ENCODE results near the gene PTPRA.
"Not testable (repeated sequence)": the region's sequence is repeated elsewhere in the genome, so short reads cannot be mapped to it uniquely, and the experiment has no call there.

Gene PTPRA, protein sequence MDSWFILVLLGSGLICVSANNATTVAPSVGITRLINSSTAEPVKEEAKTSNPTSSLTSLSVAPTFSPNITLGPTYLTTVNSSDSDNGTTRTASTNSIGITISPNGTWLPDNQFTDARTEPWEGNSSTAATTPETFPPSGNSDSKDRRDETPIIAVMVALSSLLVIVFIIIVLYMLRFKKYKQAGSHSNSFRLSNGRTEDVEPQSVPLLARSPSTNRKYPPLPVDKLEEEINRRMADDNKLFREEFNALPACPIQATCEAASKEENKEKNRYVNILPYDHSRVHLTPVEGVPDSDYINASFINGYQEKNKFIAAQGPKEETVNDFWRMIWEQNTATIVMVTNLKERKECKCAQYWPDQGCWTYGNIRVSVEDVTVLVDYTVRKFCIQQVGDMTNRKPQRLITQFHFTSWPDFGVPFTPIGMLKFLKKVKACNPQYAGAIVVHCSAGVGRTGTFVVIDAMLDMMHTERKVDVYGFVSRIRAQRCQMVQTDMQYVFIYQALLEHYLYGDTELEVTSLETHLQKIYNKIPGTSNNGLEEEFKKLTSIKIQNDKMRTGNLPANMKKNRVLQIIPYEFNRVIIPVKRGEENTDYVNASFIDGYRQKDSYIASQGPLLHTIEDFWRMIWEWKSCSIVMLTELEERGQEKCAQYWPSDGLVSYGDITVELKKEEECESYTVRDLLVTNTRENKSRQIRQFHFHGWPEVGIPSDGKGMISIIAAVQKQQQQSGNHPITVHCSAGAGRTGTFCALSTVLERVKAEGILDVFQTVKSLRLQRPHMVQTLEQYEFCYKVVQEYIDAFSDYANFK

GRCh38 chr20:2873010-2873746 lies at the start of gene PTPRA:
Gene PTPRA, plus strand, starts transcription at chr20:2873481. Its CDS starts 90,797 bp downstream, at chr20:2964278.
- DNase-seq, result peak; percentile 58

DNA sequence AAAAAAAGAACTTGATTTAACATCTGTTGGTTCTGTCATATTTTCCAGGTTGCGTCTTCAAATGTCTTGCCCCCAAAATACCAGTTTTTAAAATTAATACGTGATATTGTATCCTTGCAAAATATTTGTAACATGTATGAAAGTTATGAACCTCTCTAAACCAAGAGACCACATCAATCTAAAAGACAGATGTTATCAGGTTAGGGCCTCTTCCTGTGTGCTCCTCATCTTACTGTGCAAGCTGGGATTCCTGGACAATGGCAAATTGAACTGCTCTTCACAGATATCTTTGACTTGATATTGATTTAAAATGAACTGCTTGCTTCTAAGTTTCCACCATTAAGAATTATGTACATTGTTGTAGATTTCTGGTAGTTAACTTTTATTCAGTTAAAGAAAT lies 47.5 kb upstream of the PTPRA start:
- DNase-seq, result no peak

GRCh38 chr20:2826655-2827054 lies 46.6 kb upstream of the PTPRA start:
- DNase-seq, result no peak

- DNase-seq, result no peak
These were observed 43.9 kb upstream of the PTPRA start for GRCh38 chr20:2829376-2829775.

- not testable (repeated sequence) for DNase-seq
These were observed 42.1 kb upstream of the PTPRA start for GRCh38 chr20:2831206-2831605.

- no peak for DNase-seq
These were observed 39.5 kb upstream of the PTPRA start for GRCh38 chr20:2833761-2834160.

DNA sequence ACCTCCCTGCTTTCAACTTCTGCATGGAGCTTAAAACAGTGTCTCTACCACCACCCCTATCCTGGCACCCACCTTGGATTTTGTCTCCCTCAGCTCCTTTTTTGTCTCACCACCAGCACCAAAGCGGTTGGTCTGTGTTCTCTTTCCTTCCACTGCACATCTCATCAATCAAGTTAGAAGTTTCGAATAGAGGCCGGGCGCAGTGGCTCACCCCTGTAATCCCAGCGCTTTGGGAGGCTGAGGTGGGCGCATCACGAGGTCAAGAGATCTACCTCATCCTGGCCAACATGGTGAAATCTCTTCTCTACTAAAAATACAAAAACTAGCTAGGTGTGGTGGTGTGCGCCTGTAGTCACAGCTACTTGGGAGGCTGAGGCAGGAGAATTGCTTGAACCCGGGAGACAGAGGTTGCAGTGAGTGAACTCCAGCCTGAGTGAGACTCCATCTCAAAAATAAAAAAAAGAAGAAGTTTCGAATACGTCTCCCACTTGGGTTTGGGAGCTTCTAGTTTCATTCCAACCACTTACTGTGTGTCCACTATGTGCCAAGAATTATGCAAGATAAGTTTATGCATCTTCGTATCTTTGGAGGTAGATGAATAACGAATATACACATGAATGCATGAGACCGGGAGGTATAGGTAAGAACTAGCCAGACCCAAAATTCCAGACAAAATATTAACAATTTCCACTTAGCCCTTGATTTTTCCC lies 38.7 kb upstream of the PTPRA start:
- no peak for DNase-seq

- no peak for DNase-seq
These were observed 37.9 kb upstream of the PTPRA start for GRCh38 chr20:2835331-2835796.

GRCh38 chr20:2836035-2836434 lies 37.2 kb upstream of the PTPRA start:
- no peak for DNase-seq

DNA sequence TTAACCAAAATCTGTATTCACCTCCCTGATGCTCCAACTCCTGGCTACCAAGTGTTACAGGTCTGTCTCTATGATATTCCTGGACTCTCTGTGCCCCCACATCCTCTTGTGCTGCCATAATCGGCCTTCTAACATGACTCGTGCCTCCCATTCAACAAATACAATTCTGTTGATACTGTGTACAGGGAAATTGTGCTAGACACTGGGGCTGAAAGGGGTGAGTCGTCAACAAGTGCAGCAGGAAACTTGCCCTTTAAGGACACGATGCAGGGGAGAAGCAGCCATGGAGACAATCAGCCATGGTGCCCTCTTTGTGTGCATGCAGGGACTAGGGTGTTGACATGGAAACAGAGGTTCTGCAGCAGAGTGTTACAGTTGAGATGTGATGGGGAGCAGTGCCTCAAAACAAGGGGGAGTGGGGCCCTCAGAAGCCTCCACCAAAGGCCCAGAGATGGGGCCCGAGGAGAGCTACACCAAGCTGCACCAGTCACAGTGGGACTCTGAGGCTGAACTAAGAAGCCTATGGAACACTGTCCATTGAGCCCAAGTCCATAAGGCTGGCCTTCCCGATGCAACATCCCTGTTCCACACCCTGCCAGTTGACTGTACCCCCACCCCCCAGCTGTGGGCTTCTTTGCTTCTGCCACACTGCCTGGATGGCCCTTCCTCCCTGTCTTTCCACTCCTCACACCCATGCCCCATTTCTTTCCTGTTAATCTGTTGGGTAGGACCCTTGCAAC lies 35.9 kb upstream of the PTPRA start:
- DNase-seq, result no peak

- DNase-seq, result no peak
These were observed 35.0 kb upstream of the PTPRA start for GRCh38 chr20:2838170-2838797.

GRCh38 chr20:2838847-2839671 lies 34.2 kb upstream of the PTPRA start:
- no peak for DNase-seq

- no peak for DNase-seq
These were observed 33.5 kb upstream of the PTPRA start for GRCh38 chr20:2839732-2840137.

- DNase-seq, result peak; percentile 61
These were observed 32.9 kb upstream of the PTPRA start, which contains the start of the genes PCED1A and VPS16 for GRCh38 chr20:2840138-2840966. Gene PCED1A, minus strand, starts transcription at chr20:2840655. Its CDS starts 743 bp downstream, at chr20:2839912. Gene VPS16, plus strand, starts transcription at chr20:2840745. Its CDS starts 30 bp downstream, at chr20:2840775.

GRCh38 chr20:2840967-2841531 lies 32.2 kb upstream of the PTPRA start:
- no peak for DNase-seq

- no peak for DNase-seq
These were observed 27.7 kb upstream of the PTPRA start for GRCh38 chr20:2845607-2846006.

DNA sequence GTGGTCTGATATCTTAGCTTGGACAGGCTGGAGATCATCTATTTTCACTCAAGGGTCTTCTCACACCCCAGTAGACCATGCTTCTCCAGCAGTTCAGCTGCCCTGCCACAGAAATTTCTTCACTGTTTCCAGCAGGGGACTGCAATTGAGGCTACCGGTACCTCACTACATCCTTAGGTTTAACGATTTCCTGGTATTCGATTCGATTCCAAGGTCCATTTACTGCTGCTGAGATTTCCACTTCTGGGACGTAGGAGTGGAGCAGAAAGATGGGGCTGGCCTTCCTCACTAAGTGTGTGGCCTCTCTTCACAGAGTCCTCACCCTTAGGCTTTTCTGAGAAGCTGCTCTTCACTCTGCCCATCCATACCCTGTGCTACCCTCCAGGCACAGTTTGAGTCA lies 26.6 kb upstream of the PTPRA start:
- no peak for DNase-seq

DNA sequence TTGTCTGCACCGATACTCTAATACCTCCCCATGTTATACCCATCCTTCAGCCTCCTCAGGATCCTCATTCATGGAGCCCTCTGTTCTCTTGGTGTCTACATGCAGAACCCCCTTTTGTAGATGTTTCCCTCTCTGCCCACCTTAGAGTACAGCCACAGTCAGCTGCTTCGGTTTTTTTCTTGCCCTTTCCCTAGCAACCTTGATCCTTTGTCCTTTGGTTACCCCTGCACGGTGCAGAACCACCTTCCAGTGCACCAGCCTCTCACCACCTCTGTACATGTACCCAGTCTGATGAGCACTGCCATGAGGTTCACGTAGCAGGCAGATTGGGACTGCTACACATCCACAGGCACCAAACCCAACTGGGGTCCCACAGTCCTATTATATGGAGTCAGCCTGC lies 25.5 kb upstream of the PTPRA start:
- DNase-seq, result no peak

DNA sequence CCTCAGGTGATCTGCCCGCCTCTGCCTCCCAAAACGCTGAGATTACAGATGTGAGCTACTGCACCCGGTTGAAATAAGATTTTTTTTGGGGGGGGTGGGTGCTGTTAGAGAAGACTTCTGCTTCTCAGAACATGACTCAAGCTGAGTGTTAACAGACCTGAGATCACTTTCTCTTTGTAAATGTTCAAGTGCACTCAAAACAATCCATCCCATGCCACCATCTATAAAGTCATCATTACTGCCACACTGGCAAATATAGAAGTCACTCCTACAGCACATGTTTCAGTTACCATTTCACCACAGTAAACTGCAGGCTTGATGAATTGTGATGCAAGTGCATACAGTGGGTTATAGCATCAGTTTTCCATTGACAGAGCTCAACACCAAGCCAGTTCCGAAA lies 23.8 kb upstream of the PTPRA start:
- DNase-seq, result no peak
